Measurements from ENCODE around the gene SPCS3. TPM values are rescaled to one million over a fixed set of nuclear protein-coding genes. Genes with fewer than 3 reads are reported as not detected.

Gene SPCS3
- total and polyA plus RNA-seq, 7 donors = 20.8 to 75.8 (median 44.8) TPM

DNA sequence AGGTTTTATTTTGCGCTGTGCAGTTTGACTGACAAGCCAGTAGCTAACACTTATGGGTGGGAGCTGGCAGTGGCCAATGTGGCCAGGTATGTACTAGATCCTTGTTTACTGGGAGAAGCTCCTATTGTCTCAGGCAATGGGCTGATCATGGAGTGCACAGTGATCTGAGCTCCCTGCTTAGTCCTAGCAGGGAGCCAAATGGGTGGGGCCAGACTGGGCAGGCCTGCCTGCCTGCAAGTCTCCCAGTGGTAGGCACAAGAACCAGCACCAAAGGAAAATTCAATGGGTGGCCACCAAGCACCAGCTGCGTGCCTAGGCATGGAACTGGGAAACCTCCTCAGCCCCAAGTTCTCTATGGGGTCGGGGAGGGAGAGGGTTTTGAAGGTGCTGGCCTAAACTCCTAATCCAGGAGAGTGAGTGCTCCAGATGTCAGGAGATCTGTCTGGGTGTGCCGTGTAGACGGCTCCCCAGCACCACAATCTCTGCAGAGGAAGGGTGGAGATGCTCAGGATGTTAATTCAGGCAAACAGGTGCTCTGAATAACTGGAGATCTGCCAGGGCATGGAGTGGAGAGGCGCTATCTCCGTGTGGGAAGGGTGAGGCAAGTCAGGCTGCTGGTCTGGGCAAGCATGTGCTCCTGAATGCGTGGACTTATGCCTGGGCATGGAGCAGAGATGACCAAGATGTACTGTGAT lies 48.2 kb downstream of the SPCS3 start:
- H3K4me3 ChIP-seq = no peak overlapping the region
- WGBS, 3 donors = 69 to 77% (median 73%) methylated on average over 8 of the region's 8 CpGs

GRCh38 chr4:176376032-176376614 lies 56.4 kb downstream of the SPCS3 start:
- no peaks in the 10 kb centered on the region for H3K9me3 ChIP-seq
- 6 to 7% (median 7%) methylated on average over 2 of the region's 2 CpGs for WGBS, 3 donors
- ATAC-seq (no peak), DNase-seq (no peak)
- H3K4me3 ChIP-seq = no peak overlapping the region
- H3K36me3 ChIP-seq (ENCODE audit: insufficient read depth in 1 of 2, low read depth in 1 of 2) = no peaks in the 10 kb centered on the region
- intact Hi-C loops (cut with DNase I) = loop anchor here in 1 of 2 donors (5.0 kb wide), 1 partner anchor 671 kb away; no protein-coding TSS in a partner anchor
- H3K27me3 ChIP-seq (ENCODE audit: insufficient read depth in 3 of 3, low read length in 2 of 3) = no peaks in the 10 kb centered on the region
- no peaks in the 10 kb centered on the region for H3K4me1 ChIP-seq
- TF ChIP-seq, protein P1, sequence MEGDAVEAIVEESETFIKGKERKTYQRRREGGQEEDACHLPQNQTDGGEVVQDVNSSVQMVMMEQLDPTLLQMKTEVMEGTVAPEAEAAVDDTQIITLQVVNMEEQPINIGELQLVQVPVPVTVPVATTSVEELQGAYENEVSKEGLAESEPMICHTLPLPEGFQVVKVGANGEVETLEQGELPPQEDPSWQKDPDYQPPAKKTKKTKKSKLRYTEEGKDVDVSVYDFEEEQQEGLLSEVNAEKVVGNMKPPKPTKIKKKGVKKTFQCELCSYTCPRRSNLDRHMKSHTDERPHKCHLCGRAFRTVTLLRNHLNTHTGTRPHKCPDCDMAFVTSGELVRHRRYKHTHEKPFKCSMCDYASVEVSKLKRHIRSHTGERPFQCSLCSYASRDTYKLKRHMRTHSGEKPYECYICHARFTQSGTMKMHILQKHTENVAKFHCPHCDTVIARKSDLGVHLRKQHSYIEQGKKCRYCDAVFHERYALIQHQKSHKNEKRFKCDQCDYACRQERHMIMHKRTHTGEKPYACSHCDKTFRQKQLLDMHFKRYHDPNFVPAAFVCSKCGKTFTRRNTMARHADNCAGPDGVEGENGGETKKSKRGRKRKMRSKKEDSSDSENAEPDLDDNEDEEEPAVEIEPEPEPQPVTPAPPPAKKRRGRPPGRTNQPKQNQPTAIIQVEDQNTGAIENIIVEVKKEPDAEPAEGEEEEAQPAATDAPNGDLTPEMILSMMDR (IDR thresholded peaks at IDR 0.05) = peak; percentile 49
- H3K27ac ChIP-seq = no peak overlapping the region

More for the DNA sequence above, 48.2 kb downstream of the SPCS3 start:
- TF ChIP-seq, protein P1 (IDR thresholded peaks at IDR 0.05) = no peak
- DNase-seq (no peak), ATAC-seq (no peak)
- Histone ChIP-seq H3K9me3 (peaks cover 6% of the 10 kb centered on the region), H3K27me3 (ENCODE audit: insufficient read depth in 3 of 3, low read length in 2 of 3) (peaks cover 0 to 2% (median 0%) of the 10 kb centered on the region in 3 donors), H3K4me1 (no peaks in the 10 kb centered on the region), H3K27ac (no peak overlapping the region), H3K36me3 (ENCODE audit: insufficient read depth in 1 of 2, low read depth in 1 of 2) (no peaks in the 10 kb centered on the region)
- intact Hi-C loops (cut with DNase I) = no loop called here

DNA sequence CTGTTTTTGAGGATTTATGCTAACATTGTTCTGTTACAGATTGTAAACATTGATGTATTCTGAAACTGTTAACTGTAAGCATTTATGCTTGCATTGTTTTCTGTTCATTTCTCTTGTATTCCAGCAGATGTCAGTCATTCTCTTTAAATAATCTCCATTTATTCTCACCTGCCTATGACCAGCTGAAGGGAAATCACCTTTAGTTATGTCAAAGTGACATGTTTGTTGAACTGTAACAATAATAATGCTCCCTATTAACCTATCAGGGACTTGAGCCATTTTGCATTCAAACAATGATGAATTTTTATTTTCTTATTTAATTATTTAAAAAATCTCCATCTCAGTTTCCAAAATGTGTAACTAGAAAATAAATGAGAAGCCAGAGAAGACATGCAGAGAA lies 58.0 kb downstream of the SPCS3 start:
- intact Hi-C loops (cut with DNase I) = loop anchor here in 1 of 2 donors (5.0 kb wide), 1 partner anchor 670 kb away; no protein-coding TSS in a partner anchor

DNA sequence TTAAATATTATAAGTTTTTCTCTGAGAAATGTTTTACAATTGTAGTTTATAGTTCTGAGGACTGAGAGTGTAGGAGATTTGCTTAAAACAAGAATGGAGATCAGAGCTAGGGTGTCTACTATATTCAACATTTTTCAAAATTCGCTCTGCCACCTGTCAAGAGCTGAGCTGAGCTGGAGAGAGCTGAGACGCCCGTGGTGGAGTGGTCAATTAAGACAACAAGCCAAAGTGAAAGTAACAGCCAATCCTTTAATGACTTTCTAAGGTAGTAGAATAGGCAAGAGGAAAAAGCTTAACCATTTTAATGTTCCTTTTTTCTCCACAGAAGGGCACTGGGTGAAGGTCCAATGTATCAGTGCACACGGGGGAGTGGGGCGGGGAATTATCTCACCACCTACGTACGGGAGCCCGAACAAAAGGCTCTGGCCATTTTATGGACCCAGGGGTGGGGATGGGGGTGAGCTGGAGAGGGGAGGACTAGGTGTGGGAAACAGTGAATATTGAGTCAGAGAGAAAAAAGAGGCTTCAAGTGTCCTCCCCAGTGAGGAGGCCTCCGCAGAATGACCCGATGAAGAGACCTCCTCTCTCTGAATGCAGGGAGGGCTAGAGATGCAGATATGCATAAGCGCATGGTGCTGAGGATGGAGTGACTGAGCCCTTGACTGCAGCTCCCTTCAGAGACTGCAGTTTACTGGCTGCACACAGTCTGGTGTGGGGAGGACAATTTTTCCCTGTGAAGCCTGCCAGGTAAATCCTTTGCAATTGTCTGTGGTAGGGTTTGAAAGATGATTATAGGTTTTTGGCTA lies 60.8 kb downstream of the SPCS3 start:
- no peaks in the 10 kb centered on the region for H3K36me3 ChIP-seq (ENCODE audit: insufficient read depth in 1 of 2, low read depth in 1 of 2)
- H3K27me3 ChIP-seq (ENCODE audit: insufficient read depth in 3 of 3, low read length in 2 of 3) = no peaks in the 10 kb centered on the region
- intact Hi-C loops (cut with DNase I) = loop anchor here in 1 of 2 donors (5.0 kb wide), 1 partner anchor 412 kb away; the partner anchor contains the start of gene VEGFC
- H3K4me3 ChIP-seq = peak overlapping the region; percentile 33
- DNase-seq = no peak
- 67 to 70% (median 67%) methylated on average over 11 of the region's 11 CpGs for WGBS, 3 donors
- no peak overlapping the region for H3K27ac ChIP-seq
- no peak for ATAC-seq
- no peaks in the 10 kb centered on the region for H3K4me1 ChIP-seq
- TF ChIP-seq, protein P1 (IDR thresholded peaks at IDR 0.05) = no peak
- H3K9me3 ChIP-seq = no peaks in the 10 kb centered on the region

More for the DNA sequence above, 58.0 kb downstream of the SPCS3 start:
- Histone ChIP-seq H3K27me3 (ENCODE audit: insufficient read depth in 3 of 3, low read length in 2 of 3) (no peaks in the 10 kb centered on the region), H3K9me3 (no peaks in the 10 kb centered on the region), H3K36me3 (ENCODE audit: insufficient read depth in 1 of 2, low read depth in 1 of 2) (no peaks in the 10 kb centered on the region), H3K4me3 (no peak overlapping the region), H3K4me1 (no peaks in the 10 kb centered on the region), H3K27ac (no peak overlapping the region)
- no peak for DNase-seq
- TF ChIP-seq, protein P1 (IDR thresholded peaks at IDR 0.05) = peak; percentile 45
- ATAC-seq = no peak

Other genes starting within 250 kb of the SPCS3 start
- 1 to 10 TPM in 2 of 4 donors, under 1 TPM in 2; 0.38 to 1.7 (median 0.74) TPM for gene SPATA4, start 124.4 kb upstream of the SPCS3 start, total RNA-seq
- 1 to 10 TPM in 1 of 3 donors, under 1 TPM in 2; 0.08 to 1.2 (median 0.75) TPM for gene SPATA4, start 124.4 kb upstream of the SPCS3 start, polyA plus RNA-seq
- gene ASB5, start 50.7 kb upstream of the SPCS3 start, total RNA-seq = 100 to 1,000 TPM; 247 to 661 (median 465) TPM
- gene ASB5, start 50.7 kb upstream of the SPCS3 start, polyA plus RNA-seq = 1,000 to 10,000 TPM in 1 of 3 donors, 100 to 1,000 TPM in 2; 456 to 1,213 (median 601) TPM

Data from psoas muscle (tissue), 8 donors.